Neural cell (in vitro differentiated cells): ENCODE data around the gene SDCBP2. TPM values are rescaled to one million over a fixed set of nuclear protein-coding genes. Genes with fewer than 3 reads are reported as not detected.

Source experiments
- H2AFZ ChIP-seq: fragments of 200-600, 300-800 bp; sonication (generic), shearing (Covaris generic); 2 replicates; pipeline ENCODE4 v1.6.0; 2014; ENCODE audit warnings: low read depth, mild to moderate bottlenecking, antibody characterized with exemption, low read length, moderate library complexity
- H3F3A ChIP-seq: fragments of 200-600 bp; shearing (Covaris generic); 2 replicates; pipeline ENCODE4 v1.6.1; 2016; ENCODE audit warnings: mild to moderate bottlenecking, moderate library complexity, mixed read lengths, antibody characterized with exemption, low read length; ENCODE audit not compliant: insufficient read depth, poor library complexity, severe bottlenecking
- H3K27ac ChIP-seq: fragments of 200-600, 300-800 bp; sonication (generic), shearing (Covaris generic); 2 replicates; pipeline ENCODE4 v1.5.1; 2014; ENCODE audit warnings: mild to moderate bottlenecking, low read length, moderate library complexity
- H3K27me3 ChIP-seq: fragments of 300-800, 200-600 bp; sonication (generic), shearing (Covaris generic); 2 replicates; pipeline ENCODE4 v1.6.0; 2014; ENCODE audit warnings: mild to moderate bottlenecking, low read depth, low read length, moderate library complexity; ENCODE audit not compliant: insufficient read depth
- H3K36me3 ChIP-seq: fragments of 300-800, 200-600 bp; sonication (generic), shearing (Covaris generic); 2 replicates; pipeline ENCODE4 v1.5.1; 2014; ENCODE audit warnings: mild to moderate bottlenecking, antibody characterized with exemption, low read length, moderate library complexity; ENCODE audit not compliant: insufficient read depth
- H3K4me2 ChIP-seq: fragments of 300-800, 200-600 bp; sonication (generic), shearing (Covaris generic); 2 replicates; pipeline ENCODE4 v1.6.0; 2014; ENCODE audit warnings: mild to moderate bottlenecking, low read length
- H3K4me3 ChIP-seq: fragments of 300-800, 200-600 bp; sonication (generic), shearing (Covaris generic); 2 replicates; pipeline ENCODE4 v1.5.1; 2014; ENCODE audit warnings: mild to moderate bottlenecking, low read length, moderate library complexity
- H3K79me2 ChIP-seq: fragments of 200-600 bp; shearing (Covaris generic); replicated peaks from 2 replicates; pipeline ENCODE4 v1.6.0; 2014; ENCODE audit warnings: mild to moderate bottlenecking, low read length, moderate library complexity; ENCODE audit not compliant: insufficient read depth
- H3K9ac ChIP-seq: fragments of 300-800, 200-600 bp; sonication (generic), shearing (Covaris generic); 2 replicates; pipeline ENCODE4 v1.6.1; 2016; ENCODE audit warnings: mild to moderate bottlenecking, low read length, mixed read lengths
- H3K9me2 ChIP-seq: fragments of 200-600 bp; shearing (Covaris generic); 2 replicates; pipeline ENCODE4 v1.6.1; 2016; ENCODE audit warnings: mild to moderate bottlenecking, low read length, mixed read lengths; ENCODE audit not compliant: insufficient read depth
- H3K9me3 ChIP-seq: fragments of 200-600, 300-800 bp; sonication (generic), shearing (Covaris generic); 2 replicates; pipeline ENCODE4 v1.6.1; 2016; ENCODE audit warnings: mild to moderate bottlenecking, mixed run types, low read length, moderate library complexity, mixed read lengths
- H4K20me1 ChIP-seq: fragments of 200-600 bp; shearing (Covaris generic); 2 replicates; pipeline ENCODE4 v1.6.1; 2016; ENCODE audit warnings: mild to moderate bottlenecking, mixed run types; ENCODE audit not compliant: insufficient read depth
- CTCF ChIP-seq: fragments of 450-650 bp; IDR thresholded peaks from 2 replicates; pipeline ENCODE4 v1.5.1; 2014; ENCODE audit warnings: antibody characterized with exemption, mild to moderate bottlenecking, moderate library complexity; ENCODE audit not compliant: poor library complexity, severe bottlenecking
- EP300 ChIP-seq: fragments of 450-650 bp; conservative IDR thresholded peaks from 2 replicates; pipeline ENCODE4 v1.6.1; 2014; ENCODE audit warnings: antibody characterized with exemption, mild to moderate bottlenecking, moderate library complexity; ENCODE audit not compliant: poor library complexity, severe bottlenecking
- EZH2 ChIP-seq: fragments of 200-600, 300-800 bp; shearing (Covaris generic), sonication (generic); IDR thresholded peaks from 2 replicates; pipeline ENCODE4 v1.6.1; 2014; ENCODE audit warnings: antibody characterized with exemption, low read length, borderline replicate concordance, mild to moderate bottlenecking; ENCODE audit not compliant: insufficient read depth, poor library complexity, severe bottlenecking
- MXI1 ChIP-seq: fragments of 450-650 bp; conservative IDR thresholded peaks from 2 replicates; pipeline ENCODE4 v1.6.1; 2014; ENCODE audit warnings: antibody characterized with exemption, mild to moderate bottlenecking; ENCODE audit not compliant: poor library complexity, severe bottlenecking
- POLR2AphosphoS5 ChIP-seq: IDR thresholded peaks from 2 replicates; pipeline ENCODE4 v1.6.1; 2012
- RAD21 ChIP-seq: fragments of 450-650 bp; conservative IDR thresholded peaks from 2 replicates; pipeline ENCODE4 v1.6.1; 2014; ENCODE audit warnings: antibody characterized with exemption, mild to moderate bottlenecking, moderate library complexity
- REST ChIP-seq: IDR thresholded peaks from 2 replicates; pipeline ENCODE4 v1.6.1; 2012; ENCODE audit warnings: borderline replicate concordance
- SMC3 ChIP-seq: fragments of 450-650 bp; conservative IDR thresholded peaks from 2 replicates; pipeline ENCODE4 v1.6.1; 2014; ENCODE audit warnings: antibody characterized with exemption, mild to moderate bottlenecking, moderate library complexity; ENCODE audit not compliant: poor library complexity
- TAF1 ChIP-seq: IDR thresholded peaks from 2 replicates; pipeline ENCODE4 v1.6.1; 2012; ENCODE audit warnings: low read depth
- polyA plus RNA-seq: library from polyadenylated mRNA; depleted of rRNA; stranded (reverse); fragments of >200 nt; gene quantifications from 2 replicates; pipeline ENCODE4 v1.2.3, GENCODE V29; 2014

Gene SDCBP2
- polyA plus RNA-seq, 1 donor from 2014 or later, result 5.2 TPM

GRCh38 chr20:1375515-1375914 is 46.6 kb upstream of the SDCBP2 start:
- Histone ChIP-seq H3K27me3 (no peaks in the 10 kb centered on the region), H3K9me3 (no peaks in the 10 kb centered on the region), H3K27ac (no peak overlapping the region), H3K36me3 (no peaks in the 10 kb centered on the region), H3F3A (no peaks in the 10 kb centered on the region), H3K4me2 (no peak overlapping the region), H4K20me1 (no peaks in the 10 kb centered on the region), H3K4me3 (no peak overlapping the region), H2AFZ (no peak overlapping the region), H3K9me2 (no peaks in the 10 kb centered on the region), H3K79me2 (peaks cover 26% of the 10 kb centered on the region), H3K9ac (no peak overlapping the region)
- TF ChIP-seq RAD21, result no peak
- TF ChIP-seq MXI1, result no peak
- TF ChIP-seq SMC3, result no peak
- no peak for TF ChIP-seq EZH2
- no peak for TF ChIP-seq EP300
- TF ChIP-seq REST, result no peak
- no peak for TF ChIP-seq POLR2AphosphoS5
- no peak for TF ChIP-seq TAF1
- TF ChIP-seq CTCF, result no peak

GRCh38 chr20:1374246-1374645 is 45.3 kb upstream of the SDCBP2 start:
- no peak overlapping the region for H3K4me2 ChIP-seq
- no peaks in the 10 kb centered on the region for H3K27me3 ChIP-seq
- no peak overlapping the region for H3K9ac ChIP-seq
- no peaks in the 10 kb centered on the region for H4K20me1 ChIP-seq
- H3K27ac ChIP-seq, result no peak overlapping the region
- TF ChIP-seq CTCF, result no peak
- TF ChIP-seq EZH2, result no peak
- TF ChIP-seq RAD21, result no peak
- no peak for TF ChIP-seq EP300
- TF ChIP-seq TAF1, result no peak
- no peak for TF ChIP-seq SMC3
- no peak for TF ChIP-seq MXI1
- no peak for TF ChIP-seq REST
- no peak for TF ChIP-seq POLR2AphosphoS5
- H3K9me2 ChIP-seq, result no peaks in the 10 kb centered on the region
- no peaks in the 10 kb centered on the region for H3K36me3 ChIP-seq
- no peak overlapping the region for H3K4me3 ChIP-seq
- H2AFZ ChIP-seq, result no peak overlapping the region
- no peaks in the 10 kb centered on the region for H3K9me3 ChIP-seq
- no peaks in the 10 kb centered on the region for H3F3A ChIP-seq
- peaks cover 14% of the 10 kb centered on the region for H3K79me2 ChIP-seq
